ENCODE results near the gene FOXA3. TPM values are rescaled to one million over a fixed set of nuclear protein-coding genes. Genes with fewer than 3 reads are reported as not detected.

The FOXA3 gene
- total RNA-seq, 1 donor = not detected

GRCh38 chr19:45823182-45823581 lies 40.9 kb upstream of the FOXA3 start:
- no peak overlapping the region for H3K4me3 ChIP-seq (ENCODE audit: low read depth, low read length)
- no peak for TF ChIP-seq CTCF (IDR thresholded peaks at IDR 0.05; ENCODE audit: insufficient read depth, low read depth, low read length)
- no peak for DNase-seq (ENCODE audit: low read depth)

- TF ChIP-seq CTCF (IDR thresholded peaks at IDR 0.05; ENCODE audit: insufficient read depth, low read depth, low read length) = no peak
- no peak for DNase-seq (ENCODE audit: low read depth)
- H3K4me3 ChIP-seq (ENCODE audit: low read depth, low read length) = no peak overlapping the region
These were observed 40.1 kb upstream of the FOXA3 start for GRCh38 chr19:45824041-45824471.

GRCh38 chr19:45824531-45825262 lies 39.4 kb upstream of the FOXA3 start:
- no peak overlapping the region for H3K4me3 ChIP-seq (ENCODE audit: low read depth, low read length)
- no peak for TF ChIP-seq CTCF (IDR thresholded peaks at IDR 0.05; ENCODE audit: insufficient read depth, low read depth, low read length)
- no peak for DNase-seq (ENCODE audit: low read depth)

GRCh38 chr19:45825263-45825605 lies 38.9 kb upstream of the FOXA3 start:
- DNase-seq (ENCODE audit: low read depth) = no peak
- no peak for TF ChIP-seq CTCF (IDR thresholded peaks at IDR 0.05; ENCODE audit: insufficient read depth, low read depth, low read length)
- no peak overlapping the region for H3K4me3 ChIP-seq (ENCODE audit: low read depth, low read length)

GRCh38 chr19:45825917-45826893 lies 37.9 kb upstream of the FOXA3 start:
- DNase-seq (ENCODE audit: low read depth) = no peak
- TF ChIP-seq CTCF (IDR thresholded peaks at IDR 0.05; ENCODE audit: insufficient read depth, low read depth, low read length) = no peak

GRCh38 chr19:45826934-45827333 lies 37.2 kb upstream of the FOXA3 start:
- no peak for DNase-seq (ENCODE audit: low read depth)
- H3K4me3 ChIP-seq (ENCODE audit: low read depth, low read length) = no peak overlapping the region
- no peak for TF ChIP-seq CTCF (IDR thresholded peaks at IDR 0.05; ENCODE audit: insufficient read depth, low read depth, low read length)

More at GRCh38 chr19:45825917-45826893, 37.9 kb upstream of the FOXA3 start:
- H3K4me3 ChIP-seq (ENCODE audit: low read depth, low read length) = no peak overlapping the region
